Activated CD4-positive, alpha-beta T cell treated with anti-CD3 and anti-CD28 coated beads for 4 hours (primary cell): ENCODE measurements around the gene TSPAN4.

Experiments used
- DNase-seq, 2 donors: peaks; one replicate each; pipeline ENCODE4 v3.0.0-alpha.2; 2020

Gene TSPAN4

DNA sequence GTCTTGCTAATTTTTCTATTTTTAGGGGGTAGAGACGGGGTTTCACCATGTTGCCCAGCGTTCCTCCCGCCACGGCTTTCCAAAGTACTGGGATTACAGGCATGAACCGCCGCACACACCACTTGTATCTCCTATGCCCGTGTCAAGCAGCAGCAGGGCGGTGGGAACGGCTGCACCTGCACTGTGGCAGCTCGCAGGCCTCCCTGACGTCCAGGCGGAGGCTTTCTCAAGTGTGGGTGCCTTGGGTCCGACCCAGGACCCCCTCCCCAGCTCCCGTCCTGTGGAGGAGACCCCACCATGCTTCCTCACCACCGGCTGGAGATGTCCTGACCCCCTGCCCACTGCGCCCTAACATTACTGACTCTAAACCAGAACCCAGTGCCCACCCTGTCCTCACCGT lies 25.7 kb downstream of the TSPAN4 start:
- DNase-seq = no peak

DNA sequence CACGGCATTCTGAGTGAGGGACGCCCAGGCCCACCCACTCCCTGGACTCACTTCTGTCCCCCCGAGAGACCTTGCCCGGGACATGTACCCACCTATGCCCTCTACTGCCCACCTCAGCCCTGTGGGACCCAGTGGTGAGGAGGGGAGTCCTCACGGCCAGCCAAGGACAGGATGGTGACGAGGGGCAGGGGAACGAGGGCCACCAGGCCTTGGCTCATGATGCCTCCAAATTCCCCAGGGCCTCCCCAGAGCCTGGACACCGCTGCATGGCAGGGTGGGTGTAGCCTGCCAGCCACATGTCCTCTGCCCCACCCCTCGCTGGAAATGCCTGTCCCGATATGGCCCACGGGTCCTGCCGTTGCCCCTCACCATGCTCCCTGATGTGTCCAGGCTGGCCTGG lies 26.1 kb downstream of the TSPAN4 start:
- no peak for DNase-seq

DNA sequence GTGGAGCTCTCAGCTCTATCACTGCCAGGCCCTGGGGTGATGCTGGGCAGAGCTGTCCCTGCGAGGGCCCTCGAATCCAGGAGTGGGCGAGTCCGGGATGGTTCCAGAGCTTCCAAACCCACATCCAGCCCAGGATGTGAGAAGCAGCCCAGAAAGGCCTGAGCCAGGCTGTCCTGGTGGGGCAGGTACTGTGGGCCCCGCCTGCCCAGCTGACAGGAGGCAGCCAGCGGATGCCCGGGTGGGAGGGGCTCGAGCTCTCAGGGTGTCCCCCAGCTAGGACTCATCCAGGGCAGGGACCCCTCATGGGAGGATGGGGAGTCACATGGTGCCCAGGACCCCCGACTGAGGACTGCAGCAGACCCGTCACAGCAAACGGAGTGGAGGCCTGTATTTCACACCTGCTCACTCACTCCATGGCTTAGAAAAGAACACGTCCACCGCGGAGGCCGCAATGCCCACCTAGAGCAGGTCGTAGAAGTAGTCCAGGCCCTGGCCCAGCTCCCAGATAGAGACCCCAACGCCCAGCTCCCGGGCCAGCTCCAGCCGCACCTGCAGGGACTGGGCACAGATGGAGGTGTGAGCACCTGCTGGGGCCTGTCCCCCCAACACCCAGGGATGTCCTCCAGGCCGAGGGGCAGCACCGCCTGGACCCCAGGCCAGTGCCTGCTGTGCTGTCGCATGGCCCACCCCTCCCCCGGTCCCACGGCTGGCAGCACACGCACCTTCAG lies 26.9 kb downstream of the TSPAN4 start:
- no peak for DNase-seq

DNA sequence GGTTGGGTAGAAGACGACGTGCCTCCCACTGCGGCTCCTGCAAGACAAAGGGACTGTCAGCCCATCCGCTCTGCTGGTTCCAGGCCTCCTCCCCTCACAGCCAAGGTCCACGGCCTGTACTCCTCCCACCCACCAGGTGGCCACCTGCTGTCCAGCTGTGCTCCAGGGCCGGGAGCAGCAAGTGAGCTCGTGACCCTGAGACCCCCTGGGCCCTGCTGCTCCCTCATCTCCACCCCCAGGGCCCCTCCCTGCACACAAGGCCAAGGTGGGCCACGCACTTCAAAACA lies 27.4 kb downstream of the TSPAN4 start:
- no peak for DNase-seq

DNA sequence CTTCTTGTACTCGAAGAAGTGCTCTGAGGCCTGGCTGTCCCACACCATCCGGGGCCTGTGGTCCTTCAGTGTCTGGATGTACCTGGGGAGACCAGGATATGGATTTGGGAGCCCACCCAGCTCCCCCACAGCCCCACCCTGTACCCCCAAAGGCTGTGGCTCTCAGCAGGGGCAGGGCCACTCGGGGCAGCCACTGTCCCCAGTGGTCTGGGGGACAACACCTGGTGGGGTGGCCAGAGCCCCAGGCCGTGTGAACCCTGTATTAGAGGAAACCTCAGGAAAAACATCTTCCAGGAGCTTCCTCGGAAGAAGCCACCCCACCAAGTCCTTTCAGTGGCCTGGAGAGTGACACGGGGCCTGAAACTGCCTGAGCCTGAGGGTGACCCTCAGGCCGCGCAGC lies 27.8 kb downstream of the TSPAN4 start:
- no peak for DNase-seq

DNA sequence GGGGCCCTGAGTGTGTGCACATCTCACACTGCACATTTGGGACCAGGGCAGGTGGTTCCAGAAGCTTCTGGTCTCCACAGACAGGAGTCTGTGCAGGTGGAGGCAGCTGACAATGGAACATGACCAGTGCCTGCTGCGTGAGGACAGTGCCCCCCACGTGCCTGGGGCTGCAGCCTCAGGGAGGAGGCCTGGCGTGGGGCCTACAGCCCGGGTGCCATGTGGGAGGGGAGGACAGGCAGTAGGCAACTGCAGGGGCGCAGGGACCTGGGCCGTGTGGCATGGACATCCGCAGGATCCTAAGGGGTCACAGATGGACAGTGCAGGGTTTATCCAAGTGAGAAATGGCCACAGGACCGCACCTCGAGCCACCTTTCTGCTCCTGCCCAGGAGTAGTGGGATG lies 28.8 kb downstream of the TSPAN4 start:
- DNase-seq = no peak

DNA sequence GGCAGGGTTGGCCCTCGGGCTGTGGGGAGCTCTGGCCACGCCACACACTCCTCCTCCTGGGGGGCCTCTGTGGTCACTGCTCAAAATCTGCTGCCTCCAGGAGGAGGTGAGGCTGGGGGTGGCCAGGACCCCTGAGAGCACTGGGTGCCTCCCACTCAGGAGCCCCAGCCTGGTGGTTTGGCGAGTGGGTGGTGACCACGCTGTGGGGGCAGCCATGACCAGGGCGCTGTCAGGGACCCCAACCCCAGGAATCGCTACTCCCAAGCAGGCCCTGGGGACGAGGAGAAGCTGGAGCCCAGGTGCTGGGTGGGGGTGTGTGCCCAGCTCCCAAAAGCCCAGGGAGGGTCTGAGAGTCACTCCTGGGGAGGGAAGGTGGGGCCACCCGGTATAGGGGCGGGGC lies 30.1 kb downstream of the TSPAN4 start:
- DNase-seq = no peak

DNA sequence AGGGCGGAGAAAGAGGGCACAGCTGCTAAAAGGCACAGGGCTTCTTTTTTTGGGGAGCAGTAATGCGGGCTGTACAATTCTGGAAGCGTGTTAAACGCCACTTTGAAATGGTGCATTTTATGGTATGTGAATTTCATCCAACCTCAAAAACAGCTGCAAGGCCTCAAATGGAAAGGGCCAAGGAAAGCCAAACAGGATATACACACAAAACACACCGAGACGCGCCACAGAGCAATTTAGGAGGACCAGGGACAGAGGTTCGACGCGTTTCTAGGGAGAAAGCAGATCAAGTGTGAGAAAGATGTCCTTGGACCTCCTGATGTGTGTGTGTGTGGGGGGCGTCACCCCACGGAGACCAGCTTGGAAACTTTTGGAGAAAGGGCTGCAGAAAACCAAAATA lies 31.1 kb downstream of the TSPAN4 start:
- DNase-seq = no peak

DNA sequence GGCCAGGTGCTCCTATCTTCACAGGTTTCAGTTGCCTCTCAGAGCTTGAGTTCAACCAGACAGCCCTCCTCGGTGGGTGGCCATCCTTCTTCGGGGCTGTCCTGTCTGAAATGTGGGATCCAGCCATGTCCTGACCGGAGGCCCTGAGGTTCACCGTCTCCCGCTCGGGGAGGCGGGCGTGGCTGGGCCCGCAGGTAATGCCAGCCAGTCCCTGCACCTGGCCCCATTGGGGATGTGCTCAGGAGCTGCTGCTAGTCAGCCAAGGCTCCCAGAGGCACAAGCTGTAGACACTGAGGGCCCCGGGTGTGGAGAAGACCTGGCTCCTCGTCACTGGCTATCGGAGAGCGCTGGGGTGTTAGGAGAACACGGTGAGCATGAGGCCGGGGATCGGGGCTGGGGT lies 32.6 kb downstream of the TSPAN4 start:
- DNase-seq = no peak

DNA sequence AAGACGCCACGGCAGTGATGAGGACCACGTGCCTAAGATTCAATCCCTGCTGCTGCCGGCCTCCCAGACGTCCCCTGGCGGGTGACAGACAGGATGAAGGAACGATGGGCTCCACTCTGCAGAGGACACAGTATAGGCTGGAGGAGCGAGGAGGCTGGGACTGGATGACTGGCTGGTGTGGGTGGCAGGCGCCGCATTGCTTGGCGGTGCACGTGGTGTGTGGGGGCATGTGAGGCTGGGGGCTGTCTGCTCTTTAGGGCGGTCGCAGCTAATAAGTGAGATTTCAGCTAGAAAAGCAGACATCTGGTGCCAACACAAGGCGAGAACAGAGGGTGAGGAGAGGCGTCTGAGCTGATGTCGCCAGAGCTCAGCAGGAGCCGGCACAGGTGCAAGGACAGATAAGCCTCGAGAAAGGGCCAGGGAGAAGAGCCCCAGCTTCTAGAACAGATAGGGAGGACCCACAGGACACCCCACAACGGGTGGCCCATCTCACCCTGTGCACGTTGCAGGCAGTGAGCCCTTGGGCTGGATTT lies 33.2 kb downstream of the TSPAN4 start:
- DNase-seq = no peak

DNA sequence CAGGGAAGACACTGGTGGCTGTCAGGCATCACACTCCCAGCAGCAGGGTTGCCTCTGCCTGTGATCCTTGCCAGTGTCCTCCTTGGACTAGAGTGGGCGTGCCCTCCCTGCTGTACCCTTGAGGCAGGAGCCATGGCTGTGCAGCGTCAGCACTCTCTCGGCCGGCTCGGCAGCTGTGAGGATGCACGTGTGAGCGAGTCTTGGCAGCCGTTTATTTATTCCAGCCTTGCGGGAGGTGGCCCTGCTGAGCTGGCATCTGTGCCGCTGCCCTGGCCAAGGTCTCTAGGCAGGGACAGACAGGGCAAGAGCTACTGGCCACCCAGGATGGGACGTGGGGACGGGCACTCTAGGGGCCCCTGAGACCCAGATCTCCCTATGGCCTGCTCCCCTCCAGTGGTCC lies 33.9 kb downstream of the TSPAN4 start:
- DNase-seq = no peak

DNA sequence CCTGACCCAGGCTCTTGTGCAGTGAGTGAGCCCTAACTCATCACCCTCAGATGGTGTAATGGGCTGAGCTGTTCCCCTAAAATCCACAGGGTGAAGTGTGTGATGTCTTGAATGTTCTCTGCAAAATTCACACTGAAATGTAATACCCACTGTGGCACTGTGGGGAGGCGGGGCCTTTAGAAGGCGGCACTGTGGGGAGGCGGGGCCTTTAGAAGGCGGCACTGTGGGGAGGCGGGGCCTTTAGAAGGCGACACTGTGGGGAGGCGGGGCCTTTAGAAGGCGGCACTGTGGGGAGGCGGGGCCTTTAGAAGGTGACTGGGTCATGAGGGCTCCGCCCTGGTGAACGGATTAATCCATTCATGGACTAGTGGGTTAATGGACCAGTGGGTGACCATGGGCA lies 34.9 kb downstream of the TSPAN4 start:
- no peak for DNase-seq

DNA sequence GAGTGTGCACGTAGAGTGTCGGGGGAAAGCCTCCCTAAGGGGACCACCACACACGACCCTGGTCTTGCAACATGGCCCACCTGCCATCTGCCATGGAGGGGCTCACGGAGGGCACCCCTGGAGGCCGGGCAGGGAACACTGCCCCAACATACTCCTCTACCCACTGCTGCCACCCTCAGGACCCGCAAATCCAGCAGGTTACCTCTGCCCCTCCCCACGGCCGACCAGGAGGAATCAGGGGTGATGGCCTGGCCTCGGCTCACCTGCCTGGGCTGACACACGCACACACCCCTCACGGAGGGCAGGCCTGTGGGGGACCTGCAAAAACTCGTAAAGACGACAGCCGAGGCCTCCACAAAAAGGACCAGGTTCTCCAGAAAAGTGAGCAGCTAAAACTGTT lies 37.8 kb downstream of the TSPAN4 start:
- DNase-seq = no peak

DNA sequence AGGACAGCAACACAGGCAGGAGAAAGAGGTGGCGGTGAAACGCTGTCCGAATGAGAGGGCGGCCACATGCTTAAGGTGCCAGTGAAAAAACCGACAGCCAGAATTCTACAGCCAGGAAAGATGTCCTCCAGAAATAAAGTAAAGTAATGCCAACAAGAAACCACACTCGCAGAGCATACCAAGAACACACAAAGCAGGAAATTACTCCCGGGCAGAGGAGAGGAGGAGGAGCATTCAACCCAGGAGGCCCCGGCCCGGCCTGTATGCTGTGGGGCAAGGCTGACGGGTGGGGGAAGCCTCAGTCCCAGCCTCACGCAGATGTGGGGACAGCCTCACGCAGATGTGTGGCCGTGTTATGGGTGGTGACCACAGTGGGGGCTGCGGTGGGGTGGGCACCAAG lies 39.9 kb downstream of the TSPAN4 start:
- DNase-seq = no peak

DNA sequence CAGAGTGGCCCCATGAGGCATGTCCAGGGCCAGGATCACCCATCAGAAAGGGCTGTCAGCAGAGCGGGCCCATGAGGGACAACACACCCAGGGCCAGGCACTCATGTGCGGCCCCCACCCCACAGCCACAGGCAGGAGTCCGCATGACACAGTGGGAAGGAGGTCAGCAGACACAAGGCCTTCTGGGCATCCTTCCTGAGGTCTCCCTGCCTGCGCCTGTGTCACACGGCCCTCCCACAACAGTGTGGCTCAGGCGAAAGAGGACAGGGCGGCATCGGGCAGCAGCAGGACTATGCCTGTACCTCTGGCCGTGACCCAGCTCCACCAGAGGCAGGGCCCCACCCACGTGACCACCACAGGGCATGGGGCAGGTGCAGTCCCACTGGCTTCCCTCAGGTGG lies 40.9 kb downstream of the TSPAN4 start:
- DNase-seq = no peak

DNA sequence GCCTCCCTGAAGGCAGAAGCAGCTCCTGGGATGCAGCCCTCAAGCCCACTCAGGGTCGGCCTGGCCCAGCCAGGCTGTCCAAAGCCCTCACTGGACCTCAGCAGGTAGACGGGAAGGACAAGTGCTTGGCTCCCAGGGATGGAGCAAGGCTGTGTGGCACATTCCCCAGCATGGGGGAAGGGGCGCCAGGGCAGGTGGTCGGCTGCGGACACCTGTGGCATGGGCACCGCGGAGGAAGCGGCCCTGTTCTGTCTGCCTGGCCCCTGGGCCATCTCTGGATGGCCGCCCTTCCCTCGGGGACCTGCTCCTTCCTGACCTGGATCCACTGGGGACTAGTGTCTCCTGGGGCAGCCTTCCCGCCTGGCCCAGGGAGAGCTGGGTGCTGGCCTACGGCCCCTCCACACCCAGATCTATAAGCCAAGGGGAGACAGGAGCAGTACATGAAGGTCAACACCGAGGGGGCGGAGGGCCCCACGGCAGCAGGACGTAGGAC lies 42.0 kb downstream of the TSPAN4 start:
- no peak for DNase-seq

DNA sequence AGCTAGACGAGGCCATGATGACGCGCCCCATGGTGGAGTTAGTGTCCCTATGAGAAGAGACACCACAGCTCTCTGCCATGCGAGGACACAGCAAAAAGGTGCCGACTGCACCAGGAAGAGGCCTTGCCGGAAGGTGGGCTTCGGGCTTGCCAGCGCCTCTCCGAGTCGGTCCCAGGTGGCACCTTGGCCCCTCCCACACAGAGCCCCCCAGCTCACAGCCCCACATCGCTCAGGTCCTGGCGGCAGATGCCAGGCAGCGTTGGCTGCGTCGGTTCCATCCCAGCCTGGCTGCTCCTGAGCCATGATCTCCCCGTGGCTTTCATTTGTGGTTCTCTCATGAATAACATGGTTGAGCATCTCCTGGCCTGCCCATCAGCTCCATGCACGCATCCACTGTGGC lies 43.9 kb downstream of the TSPAN4 start:
- DNase-seq = no peak

DNA sequence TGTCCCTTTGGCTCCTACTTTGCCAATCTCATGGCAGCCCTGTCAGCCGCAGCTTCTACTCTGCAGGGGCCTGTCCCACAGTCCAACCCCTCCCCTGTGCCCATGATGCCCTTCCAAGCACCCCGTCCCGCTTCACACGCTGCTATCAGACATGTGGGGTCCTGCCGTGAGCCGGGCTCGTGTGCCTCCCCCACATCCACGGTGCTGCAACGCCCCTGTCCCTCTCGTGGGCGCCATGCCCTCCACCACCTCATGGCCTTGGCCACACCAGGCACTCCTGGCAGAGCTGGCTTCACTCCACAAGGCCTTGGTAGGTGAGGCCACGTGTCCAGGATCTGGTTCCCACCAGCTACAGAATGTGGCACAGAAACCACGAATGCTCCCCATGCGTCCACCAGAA lies 44.9 kb downstream of the TSPAN4 start:
- no peak for DNase-seq

DNA sequence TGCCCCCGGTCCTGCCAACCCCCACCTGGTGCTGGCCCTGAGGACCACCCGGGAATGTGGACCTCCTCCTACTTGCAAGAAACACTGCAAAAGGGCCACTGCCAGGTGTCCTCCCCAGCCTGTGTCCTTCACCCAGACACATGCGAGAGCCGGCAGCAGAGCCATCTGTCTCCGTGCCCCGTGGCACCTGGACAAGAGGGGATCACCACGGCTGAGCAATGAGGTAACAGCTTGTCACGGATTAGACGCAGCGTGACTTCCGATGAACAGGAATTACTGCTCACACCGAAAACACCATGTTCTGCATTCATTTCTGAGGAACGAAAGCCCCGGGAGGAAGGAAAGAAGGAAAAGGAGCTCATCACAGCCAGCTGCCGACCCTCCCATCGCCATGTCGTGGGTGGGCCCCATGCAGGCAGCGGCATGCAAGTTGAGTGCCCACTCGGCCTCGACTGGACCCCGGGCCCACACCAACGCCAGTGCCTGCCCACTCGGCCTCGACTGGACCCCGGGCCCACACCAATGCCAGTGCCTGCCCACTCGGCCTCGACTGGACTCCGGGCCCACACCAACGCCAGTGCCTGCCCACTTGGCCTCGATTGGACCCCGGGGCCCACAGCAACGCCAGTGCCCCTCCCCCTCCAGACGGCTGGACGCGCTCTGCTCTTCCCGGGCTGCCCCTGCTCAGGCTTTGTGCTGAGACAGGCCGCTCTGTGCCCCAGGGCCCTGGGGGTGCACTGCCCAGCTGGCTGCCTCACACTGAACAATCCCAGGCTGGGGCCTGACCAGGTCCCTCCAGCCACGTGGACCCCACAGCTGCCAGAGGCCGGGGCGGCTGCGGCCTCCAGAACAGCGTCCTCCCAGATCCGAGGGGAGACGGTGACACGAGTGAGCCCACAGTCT lies 45.9 kb downstream of the TSPAN4 start:
- DNase-seq = no peak

DNA sequence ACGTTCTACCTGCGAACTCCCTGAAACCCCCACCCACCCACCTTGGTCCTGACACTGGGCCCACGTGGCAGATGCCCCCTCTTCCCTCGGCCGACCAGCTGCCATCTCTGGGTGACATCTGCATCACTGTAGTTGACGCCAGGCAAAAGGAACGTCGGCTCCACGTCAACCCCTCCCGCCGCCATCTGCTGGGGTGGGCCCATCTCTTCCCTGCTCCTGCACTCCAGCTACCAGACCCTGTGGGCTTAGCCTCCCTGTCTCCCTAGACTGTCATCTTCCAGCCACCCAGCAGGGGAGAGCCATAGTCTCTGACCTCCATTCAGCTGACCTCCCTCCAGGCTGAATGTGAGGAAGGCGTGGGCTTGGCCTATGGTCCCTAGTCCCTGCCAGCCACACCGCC lies 46.6 kb downstream of the TSPAN4 start:
- no peak for DNase-seq

DNA sequence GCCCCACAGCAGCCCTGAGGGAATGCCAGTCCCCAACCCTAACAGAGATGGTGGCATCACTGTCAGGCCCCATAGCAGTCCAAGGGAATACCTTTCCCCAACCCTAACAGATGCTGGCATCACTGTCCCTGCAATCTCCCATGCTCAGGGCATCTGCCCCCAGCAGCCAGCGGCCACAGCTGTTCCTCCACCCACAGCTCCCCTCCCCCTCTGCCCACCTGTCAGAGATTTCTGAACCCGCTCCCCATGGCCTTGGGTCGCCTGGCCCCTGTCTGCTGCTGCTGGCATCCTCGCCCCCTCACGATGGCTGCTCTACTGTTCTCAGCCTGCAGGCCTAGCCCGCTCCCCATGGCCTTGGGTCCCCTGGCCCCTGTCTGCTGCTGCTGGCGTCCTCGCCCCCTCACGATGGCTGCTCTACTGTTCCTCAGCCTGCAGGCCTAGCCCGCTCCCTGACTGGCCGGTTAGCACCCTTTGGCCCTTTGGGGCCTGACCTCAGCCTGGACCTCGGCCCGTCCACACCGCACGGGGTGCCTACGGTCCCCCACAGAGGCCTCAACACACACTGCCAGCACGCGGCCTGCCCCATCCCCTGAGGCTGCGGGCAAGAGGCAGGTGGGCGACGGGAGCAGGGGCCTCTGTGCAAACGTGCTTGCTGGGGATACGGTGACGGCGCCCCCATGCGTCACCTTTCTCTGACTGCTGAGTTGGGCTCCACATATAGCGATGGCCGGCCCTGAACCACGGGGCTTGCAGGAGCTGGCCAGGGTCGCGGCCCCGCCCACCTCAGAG lies 47.2 kb downstream of the TSPAN4 start:
- DNase-seq = no peak

DNA sequence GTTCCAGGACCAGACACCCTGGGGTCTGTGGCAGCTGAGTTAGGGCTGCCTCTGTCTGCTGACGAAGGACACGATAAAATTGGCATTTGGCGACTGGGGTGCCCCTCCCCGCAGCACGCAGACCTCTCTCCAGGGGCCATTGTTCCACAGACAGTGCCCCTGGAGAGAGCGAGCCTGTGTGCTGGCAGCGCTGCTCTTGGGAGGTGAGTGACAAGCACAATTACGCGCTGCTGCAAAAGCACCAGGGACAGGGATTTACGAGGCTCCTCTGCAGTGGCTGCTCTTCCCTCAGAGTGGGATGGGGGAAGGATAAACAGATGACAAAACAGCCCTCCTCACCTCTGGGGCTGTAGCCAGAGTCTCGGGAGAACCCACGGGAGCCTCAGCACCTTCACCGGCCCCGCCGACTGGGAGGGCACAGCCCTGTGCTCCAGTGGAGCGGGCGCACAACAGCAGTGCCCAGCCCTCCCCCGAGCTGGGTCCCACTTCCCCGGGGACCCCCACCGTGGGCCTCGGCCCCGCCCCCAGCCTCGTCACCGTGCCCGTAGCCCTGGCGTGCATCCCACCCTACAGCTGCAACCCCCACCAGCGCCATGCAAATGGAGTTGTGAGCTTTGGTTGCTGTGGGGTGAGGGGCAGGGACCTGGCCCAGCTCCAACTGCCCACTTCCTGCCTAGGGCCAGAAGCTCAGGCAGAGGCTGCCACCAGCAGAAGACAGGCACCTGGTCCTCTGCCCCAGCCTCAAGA lies 48.3 kb downstream of the TSPAN4 start:
- DNase-seq = no peak
